Islet precursor cell (in vitro differentiated cells): ENCODE measurements around the gene ITGB1.
A peak's percentile ranks its signal among the peaks of the same experiment; 100 is the strongest.
"Not testable (repeated sequence)": the region's sequence is repeated elsewhere in the genome, so short reads cannot be mapped to it uniquely, and the experiment has no call there.

Experiments used
- DNase-seq: peaks from one replicate; pipeline ENCODE4 v3.0.0-alpha.2; 2018

ITGB1 gene

DNA sequence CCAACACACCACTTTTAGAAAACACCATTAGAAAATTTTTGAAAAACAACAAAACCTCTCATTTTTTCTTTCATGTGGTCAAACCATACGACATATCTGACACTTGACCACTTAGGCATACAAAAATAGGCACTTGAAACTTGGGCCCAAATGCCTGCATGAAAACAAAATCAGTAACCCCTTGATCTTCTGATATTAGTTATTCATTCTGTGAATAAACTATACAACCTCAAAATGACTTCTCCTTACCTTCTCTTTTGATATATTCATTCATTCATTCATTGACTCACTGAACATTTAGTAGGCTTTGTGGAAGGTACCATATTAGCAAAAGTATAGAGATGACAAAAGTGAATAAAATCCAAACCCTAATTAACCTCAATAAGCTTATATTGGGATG is 26.4 kb downstream of the ITGB1 start:
- DNase-seq: no peak

DNA sequence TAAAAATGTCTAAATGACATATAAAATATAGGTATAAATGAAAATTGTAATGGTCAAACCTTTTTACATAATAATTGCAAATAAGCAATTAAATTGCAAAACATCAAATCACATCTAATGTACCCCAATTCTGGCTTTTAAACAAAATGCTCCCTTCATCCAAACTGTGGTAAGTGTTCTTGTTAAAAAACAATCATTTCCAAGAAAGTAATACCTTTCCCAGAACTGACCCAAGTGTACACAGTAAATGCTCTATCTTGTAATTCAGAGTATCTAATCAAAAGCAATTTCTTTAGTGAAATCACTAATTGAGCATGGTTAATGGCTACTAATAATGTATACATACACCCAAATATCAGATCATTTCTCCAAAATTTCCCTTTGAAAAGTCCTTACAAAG is 28.0 kb downstream of the ITGB1 start:
- DNase-seq: no peak

- DNase-seq: no peak
Observed at GRCh38 chr10:32929634-32930033, 28.4 kb downstream of the ITGB1 start.

DNA sequence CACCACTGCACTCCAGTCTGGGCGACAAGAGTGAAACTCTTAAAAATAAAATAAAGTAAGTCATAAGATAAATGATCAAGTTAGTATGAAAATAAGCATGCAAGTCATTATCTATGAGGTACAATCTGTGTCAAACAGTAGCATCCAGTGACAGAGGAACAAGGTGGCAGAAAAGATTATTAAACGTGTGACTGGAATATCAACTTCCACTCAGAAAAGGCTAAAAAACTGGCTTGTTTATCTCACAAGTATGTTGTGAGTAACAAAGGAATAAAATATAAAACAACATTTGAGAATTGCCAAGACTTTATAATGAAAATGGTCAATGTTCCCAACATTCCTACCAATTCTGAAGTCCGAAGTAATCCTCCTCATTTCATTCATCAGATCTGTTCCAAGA is 30.3 kb downstream of the ITGB1 start:
- DNase-seq: no peak

DNA sequence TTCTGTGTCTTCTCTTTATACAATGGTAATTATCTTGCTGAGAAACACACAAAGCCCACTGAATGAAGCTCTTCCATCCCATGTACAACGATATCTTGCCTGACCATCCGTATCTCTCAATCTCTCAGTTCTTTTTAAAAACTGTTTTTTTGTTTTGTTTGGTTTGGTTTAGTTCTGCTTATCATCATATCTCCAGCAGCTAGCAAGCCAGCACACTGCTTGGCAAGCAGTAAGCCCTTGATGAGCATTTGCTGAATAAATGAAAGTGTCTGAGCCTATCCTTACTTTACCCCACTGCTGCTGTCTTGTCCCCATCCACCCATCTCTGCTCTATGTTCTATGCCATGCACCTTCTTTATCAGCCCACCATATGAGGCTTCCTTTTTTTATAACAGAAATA is 34.2 kb downstream of the ITGB1 start:
- DNase-seq: no peak

DNA sequence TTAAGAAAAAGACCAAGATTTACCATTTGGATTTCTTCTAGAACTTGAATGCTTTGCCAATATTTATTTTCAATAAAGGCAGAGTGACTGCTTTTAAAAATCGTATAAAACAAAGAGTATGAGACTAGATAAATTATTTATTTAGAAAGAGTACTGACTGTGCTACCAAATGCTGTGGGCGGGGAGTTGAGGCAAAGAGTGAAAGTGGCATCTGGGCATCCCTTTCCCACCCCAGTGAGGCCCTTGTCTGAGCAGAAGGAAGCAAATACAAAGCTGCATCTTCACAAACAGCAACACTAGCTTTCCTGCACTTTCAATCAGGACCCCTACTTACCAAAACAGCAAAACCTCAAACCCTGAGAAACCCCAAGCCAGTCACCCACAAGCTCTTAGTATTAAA is 34.9 kb downstream of the ITGB1 start:
- DNase-seq: no peak

DNA sequence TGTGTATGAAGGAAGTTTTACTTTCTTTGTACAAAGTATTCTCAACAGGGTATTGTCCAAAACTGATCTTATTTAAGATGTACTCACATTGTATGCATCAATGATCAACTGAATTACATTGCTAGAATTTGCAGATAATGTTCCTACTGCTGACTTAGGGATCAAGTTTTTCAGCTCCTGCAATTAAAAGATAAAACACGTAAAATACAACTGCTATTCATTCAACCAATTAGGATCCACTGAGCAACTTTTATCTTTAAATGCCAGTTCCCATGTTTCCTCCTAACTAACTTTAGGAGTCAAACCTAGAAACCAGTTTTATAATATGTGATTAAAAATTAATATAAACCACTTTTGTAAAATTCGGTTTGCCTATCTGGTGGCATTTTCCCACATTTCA is 35.9 kb downstream of the ITGB1 start:
- no peak for DNase-seq

DNA sequence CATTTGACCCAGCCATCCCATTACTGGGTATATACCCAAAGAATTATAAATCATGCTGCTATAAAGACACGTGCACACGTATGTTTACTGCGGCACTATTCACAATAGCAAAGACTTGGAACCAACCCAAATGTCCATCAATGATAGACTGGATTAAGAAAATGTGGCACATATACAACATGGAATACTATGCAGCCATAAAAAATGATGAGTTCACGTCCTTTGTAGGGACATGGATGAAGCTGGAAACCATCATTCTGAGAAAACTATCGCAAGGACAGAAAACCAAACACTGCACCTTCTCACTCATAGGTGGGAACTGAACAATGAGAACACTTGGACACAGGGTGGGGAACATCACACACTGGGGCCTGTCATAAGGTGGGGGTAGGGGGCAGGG is 40.2 kb downstream of the ITGB1 start:
- DNase-seq: not testable (repeated sequence)

DNA sequence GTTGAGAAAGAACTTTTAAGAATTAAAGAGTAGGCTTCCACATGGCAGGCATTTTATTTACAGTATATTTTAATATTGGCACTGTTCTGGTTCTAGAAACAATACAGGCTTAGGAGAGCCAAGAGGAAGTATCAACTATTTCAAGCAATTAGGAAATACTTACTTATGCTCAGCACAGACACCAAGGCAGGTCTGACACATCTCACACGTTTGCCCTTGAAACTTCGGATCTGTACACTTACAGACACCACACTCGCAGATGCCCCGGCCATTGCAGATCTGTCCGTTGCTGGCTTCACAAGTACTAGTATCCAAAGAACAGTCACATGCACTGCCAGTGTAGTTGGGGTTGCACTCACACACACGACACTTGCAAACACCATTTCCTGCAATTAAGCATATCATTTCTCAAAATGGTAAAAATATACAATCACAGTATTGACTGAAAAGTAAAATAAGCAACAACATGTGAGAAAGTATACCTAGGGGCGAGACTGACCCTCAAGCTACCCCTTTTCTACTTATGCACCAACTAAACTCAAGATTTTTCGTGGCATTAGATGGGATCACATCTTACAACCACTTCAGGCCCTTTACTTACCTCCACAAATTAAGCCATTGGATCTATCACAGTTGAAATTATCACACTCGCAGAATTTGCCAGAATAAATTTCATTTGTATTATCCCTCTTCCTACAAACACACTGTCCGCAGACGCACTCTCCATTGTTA is 46.6 kb downstream of the ITGB1 start:
- DNase-seq: no peak

DNA sequence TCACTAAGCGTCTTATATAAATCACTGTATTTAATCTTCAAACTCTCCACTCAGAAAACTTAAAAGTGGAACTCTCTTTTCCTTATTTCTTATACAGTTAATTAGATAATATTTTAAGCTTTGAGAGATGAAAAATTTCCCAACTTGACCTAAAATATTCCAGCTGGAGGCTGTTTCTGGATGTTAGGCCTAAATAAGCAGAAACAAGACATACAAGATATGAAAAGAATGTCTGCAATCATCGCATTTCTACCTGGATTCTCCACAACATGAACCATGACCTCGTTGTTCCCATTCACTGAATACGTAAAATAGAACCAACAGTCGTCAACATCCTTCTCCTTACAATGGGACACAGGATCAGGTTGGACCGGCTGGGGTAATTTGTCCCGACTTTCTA is 48.1 kb downstream of the ITGB1 start:
- DNase-seq: not testable (repeated sequence)

DNA sequence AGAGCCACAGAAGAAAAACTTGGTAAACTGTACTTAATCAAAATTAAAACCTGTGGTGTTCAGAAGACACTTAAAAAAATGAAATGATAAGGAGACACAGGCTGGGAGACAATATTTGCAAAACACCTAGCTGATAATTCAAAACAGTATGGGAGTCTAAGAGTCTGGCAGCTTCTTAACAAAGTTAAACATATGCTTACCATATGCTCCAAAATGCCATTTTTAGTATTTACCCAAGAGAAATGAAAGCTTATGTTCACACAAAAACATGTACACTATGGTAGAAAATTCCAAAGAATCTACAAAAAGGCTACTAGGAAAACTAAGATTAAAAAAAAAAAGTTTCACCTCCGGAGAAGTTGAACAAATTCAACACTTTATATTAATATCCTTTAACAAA is 48.6 kb downstream of the ITGB1 start:
- DNase-seq: no peak

DNA sequence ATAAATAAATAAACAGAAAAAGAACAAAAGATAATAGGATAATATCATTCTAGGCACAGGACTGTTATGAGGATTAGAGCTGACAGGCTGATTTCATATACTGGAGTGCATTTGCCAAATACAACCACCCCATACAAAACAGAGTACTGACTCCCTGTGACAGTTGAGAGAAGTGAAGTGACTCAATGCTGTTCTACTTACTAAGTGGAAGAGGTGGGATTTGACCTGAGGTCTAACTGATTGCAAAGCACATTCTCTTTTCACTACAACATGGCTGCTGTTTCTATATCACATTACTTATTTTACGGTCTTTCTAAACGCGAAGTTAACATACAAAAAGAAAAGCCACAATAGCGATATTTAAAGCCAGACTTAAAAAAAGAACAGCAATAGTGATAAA is 51.4 kb downstream of the ITGB1 start:
- no peak for DNase-seq

GRCh38 chr10:32905466-32905865 is 52.6 kb downstream of the ITGB1 start:
- no peak for DNase-seq

DNA sequence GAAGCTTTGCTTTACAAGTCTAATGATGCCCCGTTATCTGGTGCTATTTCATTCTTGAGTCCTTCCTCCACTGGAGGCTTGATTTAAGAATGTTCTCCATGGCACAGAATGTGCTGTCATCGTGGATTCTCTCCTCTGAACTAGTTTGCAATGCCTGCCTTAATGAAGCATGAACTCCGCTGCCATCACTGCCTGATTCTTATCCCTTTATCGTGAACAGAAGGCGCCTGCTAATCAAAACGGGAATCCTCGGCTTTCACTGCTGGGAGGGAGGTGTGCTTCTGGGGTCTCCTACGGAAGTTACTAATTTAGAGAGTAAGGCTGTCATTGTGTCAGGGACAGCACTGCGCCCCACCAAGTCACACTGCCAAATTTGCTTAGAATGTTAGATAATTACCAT is 56.2 kb downstream of the ITGB1 start:
- DNase-seq: no peak

GRCh38 chr10:32895200-32895968 is 62.6 kb downstream of the ITGB1 start:
- not testable (repeated sequence) for DNase-seq

- no peak for DNase-seq
Observed at GRCh38 chr10:32893916-32894664, 63.9 kb downstream of the ITGB1 start.

DNA sequence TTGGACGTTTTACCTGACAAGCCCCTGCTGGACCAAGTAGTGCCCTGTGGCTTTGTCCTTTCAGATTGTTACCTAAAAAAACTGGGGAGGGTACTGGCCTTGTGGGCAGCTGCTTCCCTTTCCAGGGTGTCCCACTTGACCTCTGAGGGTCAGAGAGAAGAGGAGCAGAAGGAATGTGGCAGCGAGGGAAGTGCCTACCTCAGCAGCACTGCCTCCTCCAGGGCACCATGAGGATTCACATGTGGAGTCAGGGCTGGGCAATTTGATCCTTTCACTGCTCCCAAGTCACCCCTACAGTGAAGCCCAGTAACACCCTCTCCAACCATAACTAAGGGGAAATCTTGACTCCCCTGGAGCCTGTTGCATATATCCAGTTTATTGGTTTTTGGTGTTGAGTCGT is 64.6 kb downstream of the ITGB1 start:
- peak; percentile 76 for DNase-seq

DNA sequence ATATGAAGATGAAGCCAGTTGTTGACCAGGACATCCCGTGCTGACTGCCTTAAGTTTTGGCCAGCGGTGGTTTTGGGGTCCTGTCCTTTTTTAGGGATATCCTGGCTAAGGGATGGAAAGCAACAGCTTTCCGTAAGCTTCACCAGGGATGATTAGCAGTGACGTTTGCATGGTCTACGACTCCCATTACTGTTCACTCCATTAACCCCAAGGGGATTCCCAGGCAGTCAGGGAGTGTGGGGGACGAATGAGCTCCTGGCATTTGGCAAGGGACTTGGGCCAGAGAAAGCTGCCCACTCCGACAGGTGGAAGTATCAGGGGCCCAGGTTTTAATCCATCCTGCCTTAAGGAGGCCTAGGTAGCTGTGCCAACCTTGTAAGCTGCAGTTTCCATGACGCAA is 66.8 kb downstream of the ITGB1 start:
- peak; percentile 51 for DNase-seq

DNA sequence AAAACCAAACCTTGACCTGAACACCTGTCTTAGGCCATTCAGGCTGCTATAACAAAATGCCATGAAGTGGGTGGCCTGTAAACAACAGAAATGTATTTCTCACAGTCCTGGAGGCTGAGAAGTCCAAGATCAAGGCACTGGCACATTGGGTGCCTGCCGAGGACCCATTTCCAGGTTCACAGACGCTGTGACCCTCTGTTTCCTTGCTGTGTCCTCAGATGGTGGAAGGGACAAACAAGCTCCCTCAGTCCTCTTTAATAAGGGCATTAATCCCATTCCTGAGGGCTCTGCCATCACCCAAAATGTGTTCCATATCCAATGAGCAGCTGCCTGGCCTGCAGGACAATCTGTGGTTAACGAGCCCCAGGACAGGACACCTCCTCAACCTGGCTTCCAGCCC is 67.6 kb downstream of the ITGB1 start:
- DNase-seq: peak; percentile 51

- DNase-seq: no peak
Observed at GRCh38 chr10:32889631-32890212, 68.3 kb downstream of the ITGB1 start.

GRCh38 chr10:32888161-32888927 is 69.7 kb downstream of the ITGB1 start:
- DNase-seq: peak; percentile 41

- no peak for DNase-seq
Observed at GRCh38 chr10:32887481-32887880, 70.5 kb downstream of the ITGB1 start.

- no peak for DNase-seq
Observed at GRCh38 chr10:32882076-32882475, 76.0 kb downstream of the ITGB1 start.
